Heart right ventricle (tissue), 16 donors: ENCODE data around the gene SEC23A. TPM values are rescaled to one million over a fixed set of nuclear protein-coding genes. Genes with fewer than 3 reads are reported as not detected.

Source experiments
- ATAC-seq, 8 donors: fragments of 200-7000 bp; cut with Tn5 transposase; one replicate each; pipeline ENCODE4 v1.9.1; 2020; ENCODE audit warnings: mild to moderate bottlenecking in 8 of 8, moderate library complexity in 8 of 8, moderate number of reproducible peaks in 1 of 8
- DNase-seq, 2 donors: peaks; one replicate each; pipeline ENCODE4 v3.0.0-alpha.2; 2020
- H3K27ac ChIP-seq, 10 donors: fragments of 200-600 bp; sonication (generic) in 2 of 10; one replicate each; pipeline versions ENCODE4 v1.5.0 to v1.8.0; 2020 to 2022; ENCODE audit warnings: mild to moderate bottlenecking in 3 of 10
- H3K27me3 ChIP-seq, 7 donors: fragments of 200-600 bp; one replicate each; pipeline ENCODE4 v1.8.0; 2021 to 2022; ENCODE audit warnings: mild to moderate bottlenecking in 2 of 7
- H3K36me3 ChIP-seq, 9 donors: fragments of 200-600 bp; sonication (generic) in 1 of 9; one replicate each; pipeline versions ENCODE4 v1.5.0 to v1.8.0; 2020 to 2022; ENCODE audit warnings: mild to moderate bottlenecking in 2 of 9
- H3K4me1 ChIP-seq, 9 donors: fragments of 200-600 bp; sonication (generic) in 1 of 9; one replicate each; pipeline versions ENCODE4 v1.5.0 to v1.8.0; 2020 to 2022; ENCODE audit warnings: mild to moderate bottlenecking in 4 of 9
- H3K4me3 ChIP-seq, 10 donors: fragments of 200-600 bp; sonication (generic) in 2 of 10; one replicate each; pipeline versions ENCODE4 v1.5.0 to v1.8.0; 2020 to 2022; ENCODE audit warnings: mild to moderate bottlenecking in 7 of 10, moderate library complexity in 2 of 10
- H3K9me3 ChIP-seq, 11 donors: fragments of 200-600 bp in 10 of 11; sonication (generic) in 2 of 11; one replicate each; pipeline versions ENCODE4 v1.5.0 to v1.8.0; 2013 to 2022; ENCODE audit warnings: mild to moderate bottlenecking in 2 of 11, control low read depth in 1 of 11, moderate library complexity in 1 of 11
- CTCF ChIP-seq, 9 donors: fragments of 200-600 bp; sonication (generic) in 2 of 9; IDR thresholded peaks; one replicate each; pipeline versions ENCODE4 v1.5.0 to v1.8.0; 2021 to 2022; ENCODE audit warnings: antibody characterized with exemption in 9 of 9, mild to moderate bottlenecking in 5 of 9, moderate library complexity in 1 of 9
- WGBS, 2 donors: extraction: QIAGEN DNeasy Blood & Tissue Kit; methylation state at CpG; one replicate each; pipeline ENCODE4 v1.1.7; 2013; ENCODE audit warnings: inconsistent platforms in 1 of 2; 5-methylcytosine and 5-hydroxymethylcytosine counted together
- intact Hi-C, 10 donors: fragments of 100-400 bp; cut with DNase I; formaldehyde crosslinking; loops; one replicate each; pipeline versions ENCODE4 v1.11.1 to v1.14.2; 2022
- polyA plus RNA-seq, 2 donors: library from polyadenylated mRNA; stranded (reverse); fragments of 200-250 nt; gene quantifications; one replicate each; pipeline ENCODE4 v1.2.3, GENCODE V29; 2013
- total RNA-seq, 10 donors: library from RNA; stranded (reverse); fragmentation: NEBNext Ultra II Directional in 3 of 10; extraction: Animal tissue kit (Norgen Biotek cat#: 25700) in 3 of 10; gene quantifications; one replicate each; pipeline versions ENCODE4 v1.2.1 to v1.2.4, GENCODE V29; 2021 to 2023
- donor health status: Arrhythmogenic right ventricular cardiomyopathy.
- donor health status: ischemic (EF 13 %, LVEDD 7.1; RV severe dilation, severe dysfunction).
- donor health status: healthy with polysubstance abuse.
- donor health status: DM: no; HTN: yes; CAD: no.
- donor health status: DM: no; HTN: no; CAD: no.
- donor health status: ischemic (EF 25% LVEDD 6.9; RV normal size, moderate dysfunction).
- donor health status: ischemic (EF 25% LVEDD 5.7; RV mildly dilated, moderate dysfunction).
- donor health status: healthy.
- donor health status: DM: yes; HTN: yes; CAD: no.
- donor health status: Ischemic cardiomyopathy.
- donor health status: ischemic (EF 35%, LVEDD 5.7; RV mildly dilated, moderate dysfunction).
- donor health status: nonischemic (EF 11% LVEDD 7.7; RV severe dilation, severe dysfunction).
- donor health status: DM: yes; HTN: yes; CAD: no.
- donor health status: PGD.
- donor health status: ischemic (EF 29% LVEDD 5.4; RV normal size, mild dysfunction).
- donor health status: nonischemic (EF 23%, LVEDD 6.1; RV moderate dilation, normal function).

Gene SEC23A
- total and polyA plus RNA-seq, 12 donors = 12.1 to 113 (median 80.6) TPM

- no peak for ATAC-seq
- Histone ChIP-seq H3K4me1 (no peaks in the 10 kb centered on the region), H3K9me3 (no peaks in the 10 kb centered on the region), H3K36me3 (peaks cover 0 to 100% (median 64%) of the 10 kb centered on the region in 9 donors), H3K27me3 (no peaks in the 10 kb centered on the region), H3K4me3 (no peak overlapping the region), H3K27ac (no peak overlapping the region)
- intact Hi-C loops = no loop called here
- 97% methylated on average over 2 of the region's 2 CpGs for WGBS, 2 donors
- DNase-seq = no peak
- no peak for TF ChIP-seq CTCF (IDR thresholded peaks at IDR 0.05)
These were observed 62.5 kb downstream of the SEC23A start for GRCh38 chr14:39040529-39040928.

- TF ChIP-seq CTCF (IDR thresholded peaks at IDR 0.05) = no peak
- H3K9me3 ChIP-seq = no peaks in the 10 kb centered on the region
- H3K27ac ChIP-seq = no peak overlapping the region
- intact Hi-C loops = no loop called here
- no peaks in the 10 kb centered on the region for H3K27me3 ChIP-seq
- DNase-seq (no peak), ATAC-seq (no peak)
- no peaks in the 10 kb centered on the region for H3K4me1 ChIP-seq
- peaks cover 0 to 100% (median 50%) of the 10 kb centered on the region in 9 donors for H3K36me3 ChIP-seq
- no peak overlapping the region for H3K4me3 ChIP-seq
- 88 to 96% methylated on average over 2 of the region's 2 CpGs for WGBS, 2 donors
These were observed 64.5 kb downstream of the SEC23A start for GRCh38 chr14:39038542-39038941.

GRCh38 chr14:39036760-39037159 is 66.3 kb downstream of the SEC23A start:
- H3K9me3 ChIP-seq = no peaks in the 10 kb centered on the region
- H3K27ac ChIP-seq = no peak overlapping the region
- H3K36me3 ChIP-seq = peaks cover 0 to 100% (median 52%) of the 10 kb centered on the region in 9 donors
- no peak overlapping the region for H3K4me3 ChIP-seq
- no peaks in the 10 kb centered on the region for H3K4me1 ChIP-seq
- TF ChIP-seq CTCF (IDR thresholded peaks at IDR 0.05) = no peak
- no peak for DNase-seq
- H3K27me3 ChIP-seq = no peaks in the 10 kb centered on the region
- no peak for ATAC-seq
- intact Hi-C loops = no loop called here
- 97% methylated on average over 5 of the region's 5 CpGs for WGBS, 2 donors

GRCh38 chr14:39035336-39035735 is 67.7 kb downstream of the SEC23A start:
- no peak for TF ChIP-seq CTCF (IDR thresholded peaks at IDR 0.05)
- H3K27me3 ChIP-seq = no peaks in the 10 kb centered on the region
- no peak overlapping the region for H3K27ac ChIP-seq
- intact Hi-C loops = no loop called here
- no peaks in the 10 kb centered on the region for H3K9me3 ChIP-seq
- H3K36me3 ChIP-seq = peaks cover 0 to 100% (median 52%) of the 10 kb centered on the region in 9 donors
- no peaks in the 10 kb centered on the region for H3K4me1 ChIP-seq
- ATAC-seq (no peak), DNase-seq (no peak)
- H3K4me3 ChIP-seq = no peak overlapping the region
